GM12872 (cell line): ENCODE measurements around the gene DCAF10.

ENCODE experiments used
- TF ChIP-seq, protein P1 (sequence below): IDR thresholded peaks from 3 replicates; pipeline ENCODE4 v1.5.1; 2011; ENCODE audit warnings: low read depth, mild to moderate bottlenecking, low read length, moderate library complexity; ENCODE audit not compliant: insufficient read depth

Gene DCAF10

GRCh38 chr9:37761511-37761910 is 39.1 kb upstream of the DCAF10 start:
- TF ChIP-seq, protein P1, sequence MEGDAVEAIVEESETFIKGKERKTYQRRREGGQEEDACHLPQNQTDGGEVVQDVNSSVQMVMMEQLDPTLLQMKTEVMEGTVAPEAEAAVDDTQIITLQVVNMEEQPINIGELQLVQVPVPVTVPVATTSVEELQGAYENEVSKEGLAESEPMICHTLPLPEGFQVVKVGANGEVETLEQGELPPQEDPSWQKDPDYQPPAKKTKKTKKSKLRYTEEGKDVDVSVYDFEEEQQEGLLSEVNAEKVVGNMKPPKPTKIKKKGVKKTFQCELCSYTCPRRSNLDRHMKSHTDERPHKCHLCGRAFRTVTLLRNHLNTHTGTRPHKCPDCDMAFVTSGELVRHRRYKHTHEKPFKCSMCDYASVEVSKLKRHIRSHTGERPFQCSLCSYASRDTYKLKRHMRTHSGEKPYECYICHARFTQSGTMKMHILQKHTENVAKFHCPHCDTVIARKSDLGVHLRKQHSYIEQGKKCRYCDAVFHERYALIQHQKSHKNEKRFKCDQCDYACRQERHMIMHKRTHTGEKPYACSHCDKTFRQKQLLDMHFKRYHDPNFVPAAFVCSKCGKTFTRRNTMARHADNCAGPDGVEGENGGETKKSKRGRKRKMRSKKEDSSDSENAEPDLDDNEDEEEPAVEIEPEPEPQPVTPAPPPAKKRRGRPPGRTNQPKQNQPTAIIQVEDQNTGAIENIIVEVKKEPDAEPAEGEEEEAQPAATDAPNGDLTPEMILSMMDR, result no peak

DNA sequence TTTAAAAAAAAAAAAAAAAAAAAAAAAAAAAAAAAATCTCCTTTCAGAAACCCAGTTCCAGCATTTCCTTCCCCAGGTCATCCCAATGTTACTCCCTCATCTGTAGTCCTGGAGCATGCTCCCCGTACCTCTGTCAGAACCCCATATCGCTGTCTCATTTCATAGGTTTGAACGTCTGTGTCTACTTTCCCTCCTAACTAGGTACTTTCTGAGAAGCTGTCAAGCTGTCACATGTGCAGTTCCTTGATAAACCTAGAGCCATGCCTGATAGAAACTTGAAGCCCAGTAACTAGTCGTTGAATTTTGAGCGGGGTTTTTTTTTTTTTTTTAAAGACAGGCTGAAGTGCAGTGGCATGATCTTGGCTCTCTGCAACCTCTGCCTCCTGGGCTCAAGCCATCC is 31.3 kb upstream of the DCAF10 start:
- TF ChIP-seq, protein P1, result no peak

DNA sequence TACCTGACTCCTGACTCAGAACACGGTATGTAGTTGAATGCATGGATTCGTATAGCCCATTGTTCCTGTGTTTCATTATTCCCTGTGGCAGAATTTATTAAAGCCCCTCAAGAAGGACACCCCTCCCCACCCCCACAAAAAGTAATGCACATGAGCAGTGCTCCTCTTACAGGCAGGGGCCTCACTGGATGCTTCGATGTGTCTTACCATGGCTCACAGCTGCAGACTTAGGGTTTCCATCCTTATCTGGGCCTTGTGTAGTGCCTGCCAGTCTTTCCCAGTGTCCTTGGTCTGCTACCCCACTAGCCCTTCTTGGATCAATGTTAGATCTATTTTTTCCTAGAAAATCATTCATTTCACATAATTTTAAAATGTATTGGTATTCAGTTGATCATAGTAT is 30.6 kb upstream of the DCAF10 start:
- TF ChIP-seq, protein P1, result no peak

DNA sequence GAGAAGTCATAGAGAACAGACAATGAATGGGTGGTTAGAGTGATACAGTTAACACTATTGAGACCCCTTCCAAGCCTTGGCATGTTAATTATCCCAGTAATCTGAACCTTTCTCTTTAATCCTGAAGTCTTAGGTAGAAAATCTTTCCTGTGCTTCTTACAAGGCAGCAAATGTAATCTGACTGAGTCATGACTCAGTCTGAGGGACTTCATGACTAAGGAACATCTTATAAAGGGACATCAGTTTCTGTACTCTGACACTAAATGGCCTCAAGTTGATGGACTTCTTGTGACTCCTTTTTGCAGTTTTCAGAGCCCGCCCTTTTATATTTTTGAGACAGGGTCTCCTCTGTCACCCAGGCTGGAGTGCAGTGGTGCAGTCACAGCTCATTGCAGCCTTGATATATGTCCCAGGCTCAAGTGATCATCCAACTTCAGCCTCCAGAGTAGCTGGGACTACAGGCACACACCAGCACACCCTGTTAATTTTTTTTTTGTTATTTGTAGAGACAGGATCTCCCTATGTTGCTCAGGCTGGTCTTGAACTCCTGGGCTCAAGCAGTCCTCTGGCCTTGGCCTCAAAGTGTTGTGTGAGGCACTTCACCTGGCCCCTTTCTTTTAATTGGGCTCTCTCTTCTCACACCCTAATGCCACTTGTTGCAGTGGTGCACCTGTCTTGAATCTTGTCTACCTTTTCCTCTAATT is 25.2 kb upstream of the DCAF10 start:
- TF ChIP-seq, protein P1, result no peak

DNA sequence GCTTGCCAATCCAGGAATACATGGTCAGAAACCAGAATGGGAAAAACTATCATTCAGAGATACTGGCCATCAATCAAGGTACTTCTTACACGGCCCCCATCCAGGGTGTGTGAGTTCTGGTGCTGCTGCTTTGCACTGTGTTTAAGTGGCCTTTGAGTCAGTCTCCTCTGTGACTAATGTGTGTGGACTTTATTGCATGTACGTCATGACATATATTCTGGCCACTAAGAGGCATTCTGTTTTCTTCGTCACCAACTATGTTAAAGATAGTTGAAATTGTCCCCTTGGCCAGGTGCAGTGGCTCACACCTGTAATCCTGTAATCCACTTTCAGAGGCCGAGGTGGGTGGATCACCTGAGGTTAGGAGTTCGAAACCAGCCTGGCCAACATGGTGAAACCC is 24.3 kb upstream of the DCAF10 start:
- TF ChIP-seq, protein P1, result no peak

- TF ChIP-seq, protein P1, result no peak
Observed at GRCh38 chr9:37778534-37778933, 22.1 kb upstream of the DCAF10 start.

- TF ChIP-seq, protein P1, result no peak
Observed at GRCh38 chr9:37784291-37784615, 16.3 kb upstream of the DCAF10 start.
